Ovary (tissue), 9 donors: Measurements from ENCODE around the gene CTSV. TPM values are rescaled to one million over a fixed set of nuclear protein-coding genes. Genes with fewer than 3 reads are reported as not detected.
"Not testable (repeated sequence)": the region's sequence is repeated elsewhere in the genome, so short reads cannot be mapped to it uniquely, and the experiment has no call there.

ENCODE experiments used
- DNase-seq, 5 donors: peaks; one replicate each; pipeline ENCODE4 v3.0.0-alpha.2; 2019 to 2020
- H3K27ac ChIP-seq, 2 donors: fragments of 200-600 bp; one replicate each; pipeline versions ENCODE4 v1.5.1 to v1.8.0; 2019 to 2022
- H3K27me3 ChIP-seq: fragments of 200-600 bp; one replicate; pipeline ENCODE4 v1.8.0; 2022
- H3K36me3 ChIP-seq: fragments of 200-600 bp; sonication (generic); one replicate; pipeline ENCODE4 v1.5.1; 2019
- H3K4me1 ChIP-seq: one replicate; pipeline ENCODE4 v1.8.1; 2013; ENCODE audit warnings: mild to moderate bottlenecking, moderate library complexity; ENCODE audit not compliant: insufficient read depth
- H3K4me3 ChIP-seq: fragments of 200-600 bp; sonication (generic); one replicate; pipeline ENCODE4 v1.5.1; 2017
- H3K9me3 ChIP-seq, 2 donors: fragments of 200-600 bp in 1 of 2; sonication (generic) in 1 of 2; one replicate each; pipeline versions ENCODE4 v1.5.1 to v1.8.1; 2013 to 2019; ENCODE audit warnings: mild to moderate bottlenecking in 1 of 2, moderate library complexity in 1 of 2
- CTCF ChIP-seq, 3 donors: fragments of 450-650 bp in 2 of 3; fragments of 200-600 bp in 1 of 3; IDR thresholded peaks; one replicate each; pipeline versions ENCODE4 v1.5.1 to v1.8.0; 2016 to 2022; ENCODE audit warnings: antibody characterized with exemption in 3 of 3, mild to moderate bottlenecking in 1 of 3
- EP300 ChIP-seq: sonication (generic); formaldehyde crosslinking; IDR thresholded peaks from one replicate; pipeline ENCODE4 v1.6.1; 2017; ENCODE audit warnings: antibody characterized with exemption
- POLR2A ChIP-seq: fragments of 450-650 bp; IDR thresholded peaks from one replicate; pipeline ENCODE4 v1.6.1; 2017; ENCODE audit warnings: antibody characterized with exemption, mild to moderate bottlenecking, moderate library complexity
- WGBS, 3 donors: extraction: QIAGEN DNeasy Blood & Tissue Kit in 1 of 3; methylation state at CpG; one replicate each; pipeline versions ENCODE4 v1.1.5 to v1.1.7; 2013 to 2017; 5-methylcytosine and 5-hydroxymethylcytosine counted together
- intact Hi-C, 4 donors: fragments of 100-400 bp; cut with DNase I; formaldehyde crosslinking; loops; one replicate each; pipeline versions ENCODE4 v1.11.0 to v1.15.1; 2022 to 2023
- polyA plus RNA-seq, 2 donors: library from polyadenylated mRNA; stranded (reverse); fragments of 200-250 nt in 1 of 2; fragments of 350-450 nt in 1 of 2; fragmentation: Illumina TruSeq in 1 of 2; extraction: RNeasy Lipid Tissue Mini Kit (QIAGEN cat#74804) in 1 of 2; gene quantifications; one replicate each; pipeline ENCODE4 v1.2.3, GENCODE V29; 2013 to 2014
- total RNA-seq, 7 donors: library from RNA; depleted of rRNA in 2 of 7; stranded (reverse); fragments of >200 nt in 2 of 7; fragmentation: NEBNext Ultra II Directional in 3 of 7; extraction: Animal tissue kit (Norgen Biotek cat#: 25700) in 3 of 7; gene quantifications; one replicate each; pipeline versions ENCODE4 v1.1.0 to v1.2.4, GENCODE V29; 2016 to 2023
- donor health status: DM: no; HTN: no; CAD: no; lungs with moderate emphysema.
- donor health status: DM: no; HTN: no; CAD: no.
- donor health status: Bipolar disorder and iron deficiency.
- donor health status: DM: yes; HTN: yes; CAD: no.
- donor health status: DM: no; HTN: no; CAD: no.
- donor health status: DM: yes; HTN: yes; CAD: no.

The CTSV gene
- total and polyA plus RNA-seq, 9 donors, result 0.30 to 6.4 (median 1.1) TPM; not detected in 3

GRCh38 chr9:97067490-97067889 is 28.5 kb upstream of the CTSV start:
- H3K27ac ChIP-seq, result no peak overlapping the region
- WGBS, 3 donors, result 94 to 96% (median 95%) methylated on average over 19 of the region's 19 CpGs
- H3K27me3 ChIP-seq, result no peaks in the 10 kb centered on the region
- TF ChIP-seq EP300 (no peak), POLR2A (no peak), CTCF (IDR thresholded peaks at IDR 0.05) (no peak)
- intact Hi-C loops, result no loop called here
- no peak overlapping the region for H3K4me3 ChIP-seq
- no peaks in the 10 kb centered on the region for H3K4me1 ChIP-seq
- no peaks in the 10 kb centered on the region for H3K36me3 ChIP-seq
- no peaks in the 10 kb centered on the region for H3K9me3 ChIP-seq
- DNase-seq, result no peak

GRCh38 chr9:97064176-97064575 is 25.2 kb upstream of the CTSV start:
- no peaks in the 10 kb centered on the region for H3K36me3 ChIP-seq
- intact Hi-C loops, result no loop called here
- 39 to 50% (median 45%) methylated on average over 2 of the region's 2 CpGs for WGBS, 3 donors
- no peak for TF ChIP-seq EP300
- DNase-seq, result no peak
- no peak overlapping the region for H3K4me3 ChIP-seq
- no peaks in the 10 kb centered on the region for H3K9me3 ChIP-seq
- H3K4me1 ChIP-seq, result no peaks in the 10 kb centered on the region
- H3K27me3 ChIP-seq, result no peaks in the 10 kb centered on the region
- no peak overlapping the region for H3K27ac ChIP-seq

GRCh38 chr9:97060796-97061195 is 21.9 kb upstream of the CTSV start:
- H3K27ac ChIP-seq, result no peak overlapping the region
- H3K4me3 ChIP-seq, result no peak overlapping the region
- no peak for DNase-seq
- H3K9me3 ChIP-seq, result no peaks in the 10 kb centered on the region
- H3K36me3 ChIP-seq, result no peaks in the 10 kb centered on the region
- 85 to 91% (median 87%) methylated on average over 3 of the region's 3 CpGs for WGBS, 3 donors
- no peaks in the 10 kb centered on the region for H3K4me1 ChIP-seq
- intact Hi-C loops, result no loop called here
- TF ChIP-seq EP300, result no peak
- no peak for TF ChIP-seq CTCF (IDR thresholded peaks at IDR 0.05)
- no peak for TF ChIP-seq POLR2A
- H3K27me3 ChIP-seq, result no peaks in the 10 kb centered on the region

- intact Hi-C loops, result no loop called here
- Histone ChIP-seq H3K27ac (no peak overlapping the region), H3K4me3 (no peak overlapping the region), H3K36me3 (no peaks in the 10 kb centered on the region), H3K9me3 (no peaks in the 10 kb centered on the region), H3K27me3 (no peaks in the 10 kb centered on the region), H3K4me1 (no peaks in the 10 kb centered on the region)
- 67 to 74% (median 68%) methylated on average over 3 of the region's 3 CpGs for WGBS, 3 donors
- TF ChIP-seq POLR2A (no peak), CTCF (IDR thresholded peaks at IDR 0.05) (no peak), EP300 (no peak)
- DNase-seq, result no peak
These were observed 20.7 kb upstream of the CTSV start for GRCh38 chr9:97059626-97060025.

GRCh38 chr9:97057651-97058050 is 18.7 kb upstream of the CTSV start:
- Histone ChIP-seq H3K9me3 (no peaks in the 10 kb centered on the region), H3K4me3 (no peak overlapping the region), H3K4me1 (no peaks in the 10 kb centered on the region), H3K36me3 (no peaks in the 10 kb centered on the region), H3K27me3 (no peaks in the 10 kb centered on the region), H3K27ac (no peak overlapping the region)
- intact Hi-C loops, result no loop called here
- no peak for DNase-seq
- WGBS, 3 donors, result 85 to 90% (median 90%) methylated on average over 5 of the region's 5 CpGs
- no peak for TF ChIP-seq EP300
- TF ChIP-seq CTCF (IDR thresholded peaks at IDR 0.05), result no peak
- TF ChIP-seq POLR2A, result no peak

- H3K4me1 ChIP-seq, H3K27ac ChIP-seq, H3K9me3 ChIP-seq, DNase-seq, H3K4me3 ChIP-seq, intact Hi-C loops, H3K36me3 ChIP-seq, H3K27me3 ChIP-seq: not testable (repeated sequence)
- WGBS, 3 donors, result 91 to 93% (median 93%) methylated on average over 11 to 13 of the region's 13 CpGs
These were observed 16.9 kb upstream of the CTSV start for GRCh38 chr9:97055891-97056290.
